Bronchial epithelial cell (primary cell): ENCODE data around the gene CD22. TPM values are rescaled to one million over a fixed set of nuclear protein-coding genes. Genes with fewer than 3 reads are reported as not detected.
"Not testable (repeated sequence)": the region's sequence is repeated elsewhere in the genome, so short reads cannot be mapped to it uniquely, and the experiment has no call there.

ENCODE experiments used
- DNase-seq: peaks from one replicate; pipeline ENCODE4 v3.0.0-alpha.2; 2010; ENCODE audit warnings: low read depth
- FAIRE-seq: peaks from 2 replicates; lab custom pipeline; 2011; peaks lifted over from hg19 to GRCh38; lab: Jason Lieb, UNC
- H3K27me3 ChIP-seq: 2 replicates; pipeline ENCODE4 v1.5.1; 2011; ENCODE audit warnings: low read length; ENCODE audit not compliant: control insufficient read depth, insufficient read depth
- H3K36me3 ChIP-seq: 2 replicates; pipeline ENCODE4 v1.5.1; 2011; ENCODE audit warnings: low read length; ENCODE audit not compliant: control insufficient read depth, insufficient read depth
- H3K4me3 ChIP-seq: 2 replicates; pipeline ENCODE4 v1.5.1; 2011; ENCODE audit warnings: mild to moderate bottlenecking, low read depth, low read length, control low read depth
- total RNA-seq: library from RNA; depleted of rRNA; stranded (reverse); fragments of >200 nt; gene quantifications from 2 replicates; pipeline ENCODE4 v1.2.1, GENCODE V29; 2014
- TF ChIP-seq, protein P1 (sequence below): IDR thresholded peaks from 2 replicates; pipeline ENCODE4 v1.5.1; 2011; ENCODE audit warnings: mild to moderate bottlenecking, moderate library complexity, low read length, control low read depth, inconsistent platforms; ENCODE audit not compliant: insufficient read depth, severe bottlenecking

The CD22 gene
- total RNA-seq, 1 donor from 2014 or later, result 0.53 TPM

- H3K27me3 ChIP-seq, result peaks cover 2% of the 10 kb centered on the region
- TF ChIP-seq, protein P1, sequence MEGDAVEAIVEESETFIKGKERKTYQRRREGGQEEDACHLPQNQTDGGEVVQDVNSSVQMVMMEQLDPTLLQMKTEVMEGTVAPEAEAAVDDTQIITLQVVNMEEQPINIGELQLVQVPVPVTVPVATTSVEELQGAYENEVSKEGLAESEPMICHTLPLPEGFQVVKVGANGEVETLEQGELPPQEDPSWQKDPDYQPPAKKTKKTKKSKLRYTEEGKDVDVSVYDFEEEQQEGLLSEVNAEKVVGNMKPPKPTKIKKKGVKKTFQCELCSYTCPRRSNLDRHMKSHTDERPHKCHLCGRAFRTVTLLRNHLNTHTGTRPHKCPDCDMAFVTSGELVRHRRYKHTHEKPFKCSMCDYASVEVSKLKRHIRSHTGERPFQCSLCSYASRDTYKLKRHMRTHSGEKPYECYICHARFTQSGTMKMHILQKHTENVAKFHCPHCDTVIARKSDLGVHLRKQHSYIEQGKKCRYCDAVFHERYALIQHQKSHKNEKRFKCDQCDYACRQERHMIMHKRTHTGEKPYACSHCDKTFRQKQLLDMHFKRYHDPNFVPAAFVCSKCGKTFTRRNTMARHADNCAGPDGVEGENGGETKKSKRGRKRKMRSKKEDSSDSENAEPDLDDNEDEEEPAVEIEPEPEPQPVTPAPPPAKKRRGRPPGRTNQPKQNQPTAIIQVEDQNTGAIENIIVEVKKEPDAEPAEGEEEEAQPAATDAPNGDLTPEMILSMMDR, result no peak
- no peak overlapping the region for H3K4me3 ChIP-seq
- DNase-seq, result no peak
- FAIRE-seq, result no peak
- H3K36me3 ChIP-seq, result no peaks in the 10 kb centered on the region
Observed at GRCh38 chr19:35354898-35355297, 25.9 kb downstream of the CD22 start.

- TF ChIP-seq, protein P1, result no peak
- FAIRE-seq (no peak), DNase-seq (no peak)
- Histone ChIP-seq H3K4me3 (no peak overlapping the region), H3K36me3 (no peaks in the 10 kb centered on the region), H3K27me3 (peaks cover 2% of the 10 kb centered on the region)
Observed at GRCh38 chr19:35355791-35356460, 26.9 kb downstream of the CD22 start.

DNA sequence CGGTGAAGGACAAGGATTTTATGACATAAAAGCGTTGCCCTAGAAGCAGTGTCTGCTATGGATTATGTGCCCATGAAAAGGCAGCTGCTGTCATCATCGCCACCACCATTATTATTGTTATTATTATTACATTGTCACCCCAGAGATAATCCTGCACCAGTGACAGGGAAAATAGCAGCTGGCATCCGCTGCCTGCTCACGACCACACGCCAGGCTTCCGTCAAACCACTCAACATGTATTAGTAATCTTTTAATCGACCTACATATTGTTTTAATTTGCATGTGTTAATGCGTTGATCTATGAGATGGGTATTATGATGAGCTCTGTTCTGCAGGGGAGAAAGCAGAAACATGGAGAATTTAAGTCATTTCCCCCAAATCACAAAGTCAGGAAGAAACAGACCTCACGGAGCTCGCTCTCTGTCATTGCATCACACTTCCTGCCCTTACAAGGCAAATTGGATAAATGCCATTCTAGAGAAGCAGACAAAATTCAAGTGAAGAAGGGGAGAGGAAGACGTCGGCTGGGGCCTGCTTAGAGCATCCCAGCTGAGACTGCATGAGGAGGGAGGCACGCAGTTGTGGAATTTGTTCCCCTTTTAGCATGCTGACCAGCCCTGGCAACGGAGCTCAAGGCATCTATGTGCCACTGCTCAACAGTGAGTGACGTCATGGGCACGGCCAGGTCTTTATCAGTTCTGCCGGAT is 29.0 kb downstream of the CD22 start, which contains the start of gene FFAR3:
TSS of gene FFAR3 (plus strand) at position 594 of the 707 bp plus-strand sequence. CDS start 431 bp downstream, outside the sequence.
- TF ChIP-seq, protein P1, result no peak
- Histone ChIP-seq H3K4me3 (no peak within 1 kb of the TSS), H3K27me3 (peaks cover 2% of the 10 kb centered on the region), H3K36me3 (no peaks in the 10 kb centered on the region)
- FAIRE-seq (no peak), DNase-seq (peak; percentile 1)

GRCh38 chr19:35358834-35359233 is 29.8 kb downstream of the CD22 start:
- H3K36me3 ChIP-seq, DNase-seq, H3K27me3 ChIP-seq, H3K4me3 ChIP-seq: not testable (repeated sequence)
- peak; percentile 92 for FAIRE-seq

DNA sequence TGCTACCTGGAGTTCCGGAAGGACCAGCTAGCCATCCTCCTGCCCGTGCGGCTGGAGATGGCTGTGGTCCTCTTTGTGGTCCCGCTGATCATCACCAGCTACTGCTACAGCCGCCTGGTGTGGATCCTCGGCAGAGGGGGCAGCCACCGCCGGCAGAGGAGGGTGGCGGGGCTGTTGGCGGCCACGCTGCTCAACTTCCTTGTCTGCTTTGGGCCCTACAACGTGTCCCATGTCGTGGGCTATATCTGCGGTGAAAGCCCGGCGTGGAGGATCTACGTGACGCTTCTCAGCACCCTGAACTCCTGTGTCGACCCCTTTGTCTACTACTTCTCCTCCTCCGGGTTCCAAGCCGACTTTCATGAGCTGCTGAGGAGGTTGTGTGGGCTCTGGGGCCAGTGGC is 30.4 kb downstream of the CD22 start:
- not testable (repeated sequence) for H3K4me3 ChIP-seq, H3K27me3 ChIP-seq, H3K36me3 ChIP-seq, DNase-seq
- peak; percentile 89 for FAIRE-seq

GRCh38 chr19:35360081-35360480 is 31.1 kb downstream of the CD22 start:
- not testable (repeated sequence) for H3K36me3 ChIP-seq, DNase-seq, H3K27me3 ChIP-seq, FAIRE-seq, H3K4me3 ChIP-seq

- Histone ChIP-seq H3K4me3 (no peak overlapping the region), H3K36me3 (no peaks in the 10 kb centered on the region), H3K27me3 (peaks cover 2% of the 10 kb centered on the region)
- FAIRE-seq, result no peak
- no peak for DNase-seq
- TF ChIP-seq, protein P1, result no peak
Observed at GRCh38 chr19:35360880-35361420, 32.0 kb downstream of the CD22 start.
